Mammary epithelial cell (primary cell): ENCODE measurements around the gene MYO18A.

Source experiments
- EZH2 ChIP-seq: IDR thresholded peaks from 2 replicates; pipeline ENCODE4 v1.6.1; 2012; ENCODE audit warnings: low read length, inconsistent platforms, borderline replicate concordance
- TF ChIP-seq, protein P1 (sequence below), 2 donors: IDR thresholded peaks in 1 of 2; conservative IDR thresholded peaks in 1 of 2; 2 replicates each; pipeline ENCODE4 v1.5.1; 2011 to 2012; ENCODE audit warnings: inconsistent platforms in 2 of 2, low read length in 2 of 2, mild to moderate bottlenecking in 2 of 2, control low read depth in 1 of 2, low read depth in 1 of 2; ENCODE audit not compliant: insufficient read depth in 1 of 2; ENCODE audit errors: extremely low read depth in 1 of 2

DNA sequence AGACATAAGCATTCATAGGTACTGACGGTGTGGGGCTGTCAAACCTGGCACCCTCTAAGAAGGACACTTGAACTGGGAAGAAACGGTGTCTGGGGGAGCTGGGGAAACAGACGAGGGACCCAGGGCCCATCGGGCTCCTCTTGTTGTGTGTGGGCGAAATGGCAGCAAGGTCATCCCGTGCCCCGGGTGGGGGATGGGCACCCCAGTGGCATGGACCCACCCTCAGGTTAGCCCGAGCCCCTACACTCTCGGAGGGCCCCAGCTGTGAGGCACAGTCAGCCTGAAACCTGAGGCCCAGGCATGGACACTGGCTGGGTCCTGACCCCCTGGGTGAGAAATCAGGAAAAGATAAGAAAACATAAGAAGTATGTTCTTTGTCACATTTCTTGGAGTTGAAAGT lies 57.1 kb downstream of the MYO18A start:
- no peak for TF ChIP-seq EZH2
- TF ChIP-seq, protein P1, sequence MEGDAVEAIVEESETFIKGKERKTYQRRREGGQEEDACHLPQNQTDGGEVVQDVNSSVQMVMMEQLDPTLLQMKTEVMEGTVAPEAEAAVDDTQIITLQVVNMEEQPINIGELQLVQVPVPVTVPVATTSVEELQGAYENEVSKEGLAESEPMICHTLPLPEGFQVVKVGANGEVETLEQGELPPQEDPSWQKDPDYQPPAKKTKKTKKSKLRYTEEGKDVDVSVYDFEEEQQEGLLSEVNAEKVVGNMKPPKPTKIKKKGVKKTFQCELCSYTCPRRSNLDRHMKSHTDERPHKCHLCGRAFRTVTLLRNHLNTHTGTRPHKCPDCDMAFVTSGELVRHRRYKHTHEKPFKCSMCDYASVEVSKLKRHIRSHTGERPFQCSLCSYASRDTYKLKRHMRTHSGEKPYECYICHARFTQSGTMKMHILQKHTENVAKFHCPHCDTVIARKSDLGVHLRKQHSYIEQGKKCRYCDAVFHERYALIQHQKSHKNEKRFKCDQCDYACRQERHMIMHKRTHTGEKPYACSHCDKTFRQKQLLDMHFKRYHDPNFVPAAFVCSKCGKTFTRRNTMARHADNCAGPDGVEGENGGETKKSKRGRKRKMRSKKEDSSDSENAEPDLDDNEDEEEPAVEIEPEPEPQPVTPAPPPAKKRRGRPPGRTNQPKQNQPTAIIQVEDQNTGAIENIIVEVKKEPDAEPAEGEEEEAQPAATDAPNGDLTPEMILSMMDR (conservative IDR thresholded peaks at IDR 0.05 in 1 of 2, IDR thresholded peaks at IDR 0.05 in 1 of 2; ENCODE audit: extremely low read depth in 1 of 2, insufficient read depth in 1 of 2, low read depth in 1 of 2, low read length in 2 of 2): no peak
